Measurements from ENCODE around the gene GJA1. TPM values are rescaled to one million over a fixed set of nuclear protein-coding genes. Genes with fewer than 3 reads are reported as not detected.

Gene GJA1
- total RNA-seq, 1 donor, result 251 TPM

GRCh38 chr6:121460170-121460569 lies 24.7 kb downstream of the GJA1 start:
- TF ChIP-seq CTCF (IDR thresholded peaks at IDR 0.05; ENCODE audit: insufficient read depth, low read length), result no peak
- no peak overlapping the region for H3K4me3 ChIP-seq (ENCODE audit: low read depth, low read length)
- DNase-seq (ENCODE audit: low read depth), result no peak

GRCh38 chr6:121463087-121463486 lies 27.6 kb downstream of the GJA1 start:
- DNase-seq (ENCODE audit: low read depth), result no peak
- H3K4me3 ChIP-seq (ENCODE audit: low read depth, low read length), result no peak overlapping the region
- TF ChIP-seq CTCF (IDR thresholded peaks at IDR 0.05; ENCODE audit: insufficient read depth, low read length), result no peak

- no peak overlapping the region for H3K4me3 ChIP-seq (ENCODE audit: low read depth, low read length)
- no peak for TF ChIP-seq CTCF (IDR thresholded peaks at IDR 0.05; ENCODE audit: insufficient read depth, low read length)
- no peak for DNase-seq (ENCODE audit: low read depth)
Observed at GRCh38 chr6:121465101-121465500, 29.7 kb downstream of the GJA1 start.

- DNase-seq (ENCODE audit: low read depth), result no peak
- H3K4me3 ChIP-seq (ENCODE audit: low read depth, low read length), result no peak overlapping the region
- no peak for TF ChIP-seq CTCF (IDR thresholded peaks at IDR 0.05; ENCODE audit: insufficient read depth, low read length)
Observed at GRCh38 chr6:121479486-121480098, 44.1 kb downstream of the GJA1 start.

GRCh38 chr6:121480099-121480713 lies 44.8 kb downstream of the GJA1 start:
- no peak for DNase-seq (ENCODE audit: low read depth)
- TF ChIP-seq CTCF (IDR thresholded peaks at IDR 0.05; ENCODE audit: insufficient read depth, low read length), result no peak
- no peak overlapping the region for H3K4me3 ChIP-seq (ENCODE audit: low read depth, low read length)

- H3K4me3 ChIP-seq (ENCODE audit: low read depth, low read length), result no peak overlapping the region
- TF ChIP-seq CTCF (IDR thresholded peaks at IDR 0.05; ENCODE audit: insufficient read depth, low read length), result no peak
- peak; percentile 91 for DNase-seq (ENCODE audit: low read depth)
Observed at GRCh38 chr6:121482004-121482693, 46.7 kb downstream of the GJA1 start.

Measured in fibroblast of the aortic adventitia (primary cell).